Measurements from ENCODE around the gene KRT6C.
"Not testable (repeated sequence)": the region's sequence is repeated elsewhere in the genome, so short reads cannot be mapped to it uniquely, and the experiment has no call there.

KRT6C gene

DNA sequence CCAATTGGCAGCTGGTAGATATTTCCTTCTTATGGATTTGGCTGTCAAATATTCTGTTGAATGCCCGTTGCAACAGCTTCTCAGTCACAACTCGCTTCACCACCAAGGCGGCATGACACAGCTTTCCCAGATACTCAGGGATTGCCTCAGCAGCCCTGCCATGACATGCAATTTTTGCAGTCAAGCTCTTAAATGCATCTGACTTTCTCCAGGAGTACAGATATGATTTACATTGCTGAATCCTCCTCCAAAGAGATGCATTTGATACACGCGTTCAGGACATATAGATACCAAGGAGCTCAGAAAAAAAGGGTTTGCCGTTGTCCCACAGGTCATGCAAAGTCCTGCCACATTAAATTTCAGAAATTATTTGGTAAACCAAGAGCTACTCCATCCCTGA is 40.1 kb upstream of the KRT6C start:
- DNase-seq (ENCODE audit: low read depth) = no peak
- no peak overlapping the region for H3K4me3 ChIP-seq (ENCODE audit: low read depth, low read length)
- TF ChIP-seq, protein P1, sequence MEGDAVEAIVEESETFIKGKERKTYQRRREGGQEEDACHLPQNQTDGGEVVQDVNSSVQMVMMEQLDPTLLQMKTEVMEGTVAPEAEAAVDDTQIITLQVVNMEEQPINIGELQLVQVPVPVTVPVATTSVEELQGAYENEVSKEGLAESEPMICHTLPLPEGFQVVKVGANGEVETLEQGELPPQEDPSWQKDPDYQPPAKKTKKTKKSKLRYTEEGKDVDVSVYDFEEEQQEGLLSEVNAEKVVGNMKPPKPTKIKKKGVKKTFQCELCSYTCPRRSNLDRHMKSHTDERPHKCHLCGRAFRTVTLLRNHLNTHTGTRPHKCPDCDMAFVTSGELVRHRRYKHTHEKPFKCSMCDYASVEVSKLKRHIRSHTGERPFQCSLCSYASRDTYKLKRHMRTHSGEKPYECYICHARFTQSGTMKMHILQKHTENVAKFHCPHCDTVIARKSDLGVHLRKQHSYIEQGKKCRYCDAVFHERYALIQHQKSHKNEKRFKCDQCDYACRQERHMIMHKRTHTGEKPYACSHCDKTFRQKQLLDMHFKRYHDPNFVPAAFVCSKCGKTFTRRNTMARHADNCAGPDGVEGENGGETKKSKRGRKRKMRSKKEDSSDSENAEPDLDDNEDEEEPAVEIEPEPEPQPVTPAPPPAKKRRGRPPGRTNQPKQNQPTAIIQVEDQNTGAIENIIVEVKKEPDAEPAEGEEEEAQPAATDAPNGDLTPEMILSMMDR (IDR thresholded peaks at IDR 0.05; ENCODE audit: insufficient read depth, low read depth, low read length, missing control alignments) = no peak

DNA sequence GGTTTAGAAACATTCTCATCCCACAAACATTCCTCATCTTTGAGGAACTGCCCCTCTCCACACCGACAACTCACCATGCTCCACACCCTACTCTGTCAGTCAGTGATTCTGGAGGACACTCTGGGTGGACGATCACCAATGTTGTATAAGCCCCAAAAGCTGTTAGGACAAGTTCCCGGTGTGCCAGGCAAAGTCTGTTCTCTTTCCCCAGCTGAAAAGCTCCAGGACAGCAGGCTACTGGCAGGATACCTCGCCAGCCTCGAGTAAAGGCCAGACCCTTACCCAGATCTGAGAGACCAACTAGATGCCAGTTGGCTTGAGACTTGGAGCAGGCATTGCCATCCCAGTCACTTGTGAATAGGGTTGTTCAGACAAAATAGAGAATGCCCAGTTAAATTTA is 34.6 kb upstream of the KRT6C start:
- no peak for DNase-seq (ENCODE audit: low read depth)
- no peak overlapping the region for H3K4me3 ChIP-seq (ENCODE audit: low read depth, low read length)
- TF ChIP-seq, protein P1 (IDR thresholded peaks at IDR 0.05; ENCODE audit: insufficient read depth, low read depth, low read length, missing control alignments) = no peak

DNA sequence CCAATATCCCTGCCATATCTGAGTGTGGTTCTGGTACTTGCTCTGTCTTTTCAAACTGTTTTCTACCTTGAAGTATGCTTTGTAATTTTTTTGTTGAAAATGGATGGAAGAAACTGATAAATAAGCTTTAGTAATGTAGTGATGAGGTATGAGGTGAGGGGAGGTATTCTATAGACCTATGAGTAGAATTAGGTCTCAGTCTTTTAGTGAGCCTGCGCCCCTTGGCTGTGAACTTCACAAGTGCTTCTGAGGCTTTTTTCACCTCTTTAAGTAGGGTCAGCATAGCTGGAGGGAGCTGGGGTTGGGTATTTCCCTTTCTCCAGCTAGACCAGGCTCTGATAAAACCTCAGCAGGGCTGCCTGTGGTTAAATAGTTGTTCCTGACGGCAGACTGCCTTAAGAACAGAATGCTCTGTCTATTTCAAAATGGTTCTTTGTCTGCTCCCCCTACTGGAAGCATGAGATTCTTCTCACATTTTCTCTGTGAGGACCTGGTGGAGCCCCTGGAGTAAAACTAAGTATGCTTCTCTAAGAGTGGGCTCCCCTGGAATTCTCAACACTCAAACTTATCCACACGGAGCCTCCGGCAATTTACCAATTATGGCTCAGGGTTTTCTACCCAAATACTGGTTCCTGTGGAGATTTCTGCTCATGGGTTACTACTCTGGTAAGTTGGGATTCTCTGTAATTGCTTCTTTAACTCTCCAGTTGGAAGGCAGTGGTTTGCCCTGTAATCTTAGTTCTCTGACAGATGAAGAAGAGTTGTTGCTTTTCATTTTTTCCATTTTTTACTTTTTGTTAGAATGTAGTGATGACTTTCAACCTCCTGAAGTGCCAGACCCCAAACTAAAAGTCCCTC is 33.5 kb upstream of the KRT6C start:
- TF ChIP-seq, protein P1 (IDR thresholded peaks at IDR 0.05; ENCODE audit: insufficient read depth, low read depth, low read length, missing control alignments) = peak; percentile 41
- H3K4me3 ChIP-seq (ENCODE audit: low read depth, low read length) = no peak overlapping the region
- DNase-seq (ENCODE audit: low read depth) = peak; percentile 27

DNA sequence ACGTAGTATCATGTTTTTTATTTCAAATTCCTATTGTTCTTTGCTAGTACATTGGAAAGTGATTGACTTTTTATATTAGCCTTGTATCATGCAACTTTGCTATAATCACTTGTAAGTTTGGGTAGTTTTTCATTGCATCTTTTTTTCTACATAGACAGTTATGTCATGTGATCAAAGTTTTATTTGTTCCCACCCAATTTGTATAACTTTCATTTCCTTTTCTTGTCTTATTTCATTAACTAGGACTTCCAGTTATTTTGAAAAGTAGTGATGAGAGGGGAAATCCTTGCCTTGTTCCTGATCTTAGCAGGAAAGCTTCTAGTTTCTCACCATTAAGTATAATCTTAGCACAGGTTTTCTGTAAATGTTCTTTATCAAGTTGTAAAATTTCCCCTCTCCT is 29.3 kb upstream of the KRT6C start:
- DNase-seq (ENCODE audit: low read depth) = no peak
- TF ChIP-seq, protein P1 (IDR thresholded peaks at IDR 0.05; ENCODE audit: insufficient read depth, low read depth, low read length, missing control alignments) = no peak
- H3K4me3 ChIP-seq (ENCODE audit: low read depth, low read length) = no peak overlapping the region

DNA sequence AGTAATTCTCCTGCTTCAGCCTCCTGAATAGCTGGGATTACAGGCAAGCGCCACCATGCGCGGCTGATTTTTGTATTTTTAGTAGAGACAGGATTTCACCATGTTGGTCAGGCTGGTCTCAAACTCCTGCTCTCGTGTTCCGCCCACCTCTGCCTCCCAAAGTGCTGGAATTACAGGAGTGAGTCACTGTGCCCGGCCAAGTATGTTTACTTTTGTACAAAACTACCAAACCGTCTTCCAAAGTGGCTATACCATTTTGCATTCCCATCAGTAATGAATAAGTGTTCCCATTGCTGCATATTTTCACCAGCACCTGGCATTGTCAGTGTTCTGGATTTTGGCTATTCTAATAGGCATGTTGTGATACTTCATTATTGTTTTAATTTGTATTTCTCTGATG is 27.9 kb upstream of the KRT6C start:
- H3K4me3 ChIP-seq (ENCODE audit: low read depth, low read length) = no peak overlapping the region

DNA sequence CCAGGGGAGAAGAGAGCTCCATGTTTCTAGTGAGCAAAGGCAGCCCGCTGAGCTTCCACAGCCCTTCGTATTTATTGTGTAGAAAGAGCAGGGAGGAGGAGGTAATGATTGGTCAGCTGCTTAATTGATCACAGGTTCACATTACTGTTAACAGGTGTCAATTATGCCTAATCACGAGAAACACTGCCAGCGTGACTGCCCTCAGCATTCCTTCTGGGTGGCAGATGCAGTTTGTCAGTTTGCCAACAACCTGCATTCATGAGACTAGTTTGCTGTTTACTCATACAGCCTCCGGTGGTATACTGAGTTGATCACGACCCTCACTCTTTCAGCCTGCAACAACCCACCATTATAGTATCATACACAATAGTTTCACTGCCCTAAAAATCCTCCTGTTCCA is 27.0 kb upstream of the KRT6C start:
- not testable (repeated sequence) for DNase-seq (ENCODE audit: low read depth); H3K4me3 ChIP-seq (ENCODE audit: low read depth, low read length)

More for the DNA sequence above, 27.9 kb upstream of the KRT6C start:
- TF ChIP-seq, protein P1 (IDR thresholded peaks at IDR 0.05; ENCODE audit: insufficient read depth, low read depth, low read length, missing control alignments) = no peak
- DNase-seq (ENCODE audit: low read depth) = no peak

DNA sequence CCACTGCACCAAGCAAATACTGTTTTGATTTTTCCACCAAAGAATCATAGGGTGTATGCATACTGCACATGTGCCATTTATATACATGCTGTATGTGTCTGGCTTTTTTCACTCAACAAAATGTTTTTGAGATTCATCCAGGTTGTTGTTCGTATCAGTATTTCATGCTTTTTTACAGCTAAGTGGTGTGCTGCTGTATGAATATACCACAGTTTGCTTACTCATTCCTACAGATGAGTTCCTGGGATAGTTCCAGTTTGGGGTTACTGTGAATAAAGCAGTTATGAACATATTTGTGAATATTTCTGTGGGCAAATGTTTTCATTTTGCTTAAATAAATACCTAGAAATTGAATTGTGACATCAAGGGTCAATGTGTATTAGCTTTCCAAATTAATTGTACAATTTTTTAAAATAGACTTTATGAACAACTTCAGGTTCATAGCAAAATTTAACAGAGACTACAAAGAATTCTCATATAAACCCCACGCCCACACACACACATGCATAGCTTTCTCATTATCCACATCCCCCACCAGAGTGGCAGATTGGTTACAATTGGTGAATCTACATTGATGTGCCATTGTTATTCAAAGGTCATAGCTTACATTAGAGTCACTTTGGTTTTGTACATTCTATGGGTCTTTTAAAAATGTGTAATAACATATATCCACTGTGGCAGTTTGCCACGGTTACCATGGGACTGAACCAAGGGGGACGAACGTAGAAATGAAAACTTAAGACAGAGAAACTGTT is 26.4 kb upstream of the KRT6C start:
- no peak for DNase-seq (ENCODE audit: low read depth)
- TF ChIP-seq, protein P1 (IDR thresholded peaks at IDR 0.05; ENCODE audit: insufficient read depth, low read depth, low read length, missing control alignments) = no peak
- H3K4me3 ChIP-seq (ENCODE audit: low read depth, low read length) = no peak overlapping the region
